Astrocyte (in vitro differentiated cells and primary cell): ENCODE results near the gene TLK2.

Experiments used
- CTCF ChIP-seq: IDR thresholded peaks from 2 replicates; pipeline ENCODE4 v1.5.1; 2011; ENCODE audit warnings: low read depth, mild to moderate bottlenecking, inconsistent platforms, low read length, moderate library complexity; ENCODE audit not compliant: insufficient read depth
- EZH2 ChIP-seq: IDR thresholded peaks from 2 replicates; pipeline ENCODE4 v1.6.1; 2012; ENCODE audit warnings: mild to moderate bottlenecking, low read length, inconsistent platforms; ENCODE audit not compliant: insufficient read depth

GRCh38 chr17:62661337-62661736 is 182.7 kb downstream of the TLK2 start:
- TF ChIP-seq CTCF (no peak), EZH2 (no peak)
